Rectal smooth muscle tissue (tissue), 1 donor: ENCODE results near the gene SLC38A1.

ENCODE experiments used
- H3K27ac ChIP-seq: one replicate; pipeline ENCODE4 v1.7.0; 2013; ENCODE audit warnings: low read depth, low read length, inconsistent platforms
- H3K27me3 ChIP-seq: one replicate; pipeline ENCODE4 v1.7.0; 2013; ENCODE audit warnings: low read length; ENCODE audit not compliant: control insufficient read depth, insufficient read depth
- H3K36me3 ChIP-seq: one replicate; pipeline ENCODE4 v1.7.0; 2013; ENCODE audit warnings: low read length; ENCODE audit not compliant: control insufficient read depth, insufficient read depth
- H3K4me1 ChIP-seq: one replicate; pipeline ENCODE4 v1.7.0; 2013; ENCODE audit warnings: low read length; ENCODE audit not compliant: control insufficient read depth, insufficient read depth
- H3K4me3 ChIP-seq: one replicate; pipeline ENCODE4 v1.7.0; 2013; ENCODE audit warnings: low read length
- H3K9ac ChIP-seq: one replicate; pipeline ENCODE4 v1.7.0; 2013; ENCODE audit warnings: low read length

The SLC38A1 gene

GRCh38 chr12:46276756-46277155, 7.9 kb upstream of the SLC38A1 start:
- no peak overlapping the region for H3K4me3 ChIP-seq
- H3K4me1 ChIP-seq: no peaks in the 10 kb centered on the region
- no peaks in the 10 kb centered on the region for H3K36me3 ChIP-seq
- H3K27ac ChIP-seq: no peak overlapping the region
- H3K9ac ChIP-seq: no peak overlapping the region
- no peaks in the 10 kb centered on the region for H3K27me3 ChIP-seq

- no peaks in the 10 kb centered on the region for H3K27me3 ChIP-seq
- no peak overlapping the region for H3K9ac ChIP-seq
- no peaks in the 10 kb centered on the region for H3K4me1 ChIP-seq
- no peak overlapping the region for H3K4me3 ChIP-seq
- no peaks in the 10 kb centered on the region for H3K36me3 ChIP-seq
- H3K27ac ChIP-seq: no peak overlapping the region
These were observed 3.0 kb upstream of the SLC38A1 start for GRCh38 chr12:46271863-46272262.

- no peaks in the 10 kb centered on the region for H3K27me3 ChIP-seq
- peaks cover 5% of the 10 kb centered on the region for H3K4me1 ChIP-seq
- H3K27ac ChIP-seq: peak overlapping the region; percentile 86
- H3K9ac ChIP-seq: peak overlapping the region; percentile 58
- H3K4me3 ChIP-seq: peak overlapping the region; percentile 94
- no peaks in the 10 kb centered on the region for H3K36me3 ChIP-seq
These were observed 792 bp upstream of the SLC38A1 start for GRCh38 chr12:46269429-46270241.

GRCh38 chr12:46267825-46268582, 839 bp downstream of the SLC38A1 start:
- no peaks in the 10 kb centered on the region for H3K36me3 ChIP-seq
- H3K4me1 ChIP-seq: peaks cover 11% of the 10 kb centered on the region
- H3K9ac ChIP-seq: peak overlapping the region; percentile 79
- H3K4me3 ChIP-seq: peak overlapping the region; percentile 94
- no peaks in the 10 kb centered on the region for H3K27me3 ChIP-seq
- peak overlapping the region; percentile 86 for H3K27ac ChIP-seq

GRCh38 chr12:46267575-46267824, 1.3 kb downstream of the SLC38A1 start:
- H3K4me3 ChIP-seq: peak overlapping the region; percentile 94
- H3K4me1 ChIP-seq: peaks cover 11% of the 10 kb centered on the region
- H3K36me3 ChIP-seq: no peaks in the 10 kb centered on the region
- H3K27me3 ChIP-seq: no peaks in the 10 kb centered on the region
- H3K9ac ChIP-seq: no peak overlapping the region
- peak overlapping the region; percentile 86 for H3K27ac ChIP-seq

- Histone ChIP-seq H3K27ac (peak overlapping the region; percentile 86), H3K4me3 (peak overlapping the region; percentile 94), H3K4me1 (peaks cover 11% of the 10 kb centered on the region), H3K27me3 (no peaks in the 10 kb centered on the region), H3K36me3 (no peaks in the 10 kb centered on the region), H3K9ac (peak overlapping the region; percentile 20)
These were observed 1.8 kb downstream of the SLC38A1 start for GRCh38 chr12:46266869-46267574.

- Histone ChIP-seq H3K36me3 (no peaks in the 10 kb centered on the region), H3K27ac (peak overlapping the region; percentile 86), H3K4me1 (peaks cover 13% of the 10 kb centered on the region), H3K27me3 (no peaks in the 10 kb centered on the region), H3K9ac (no peak overlapping the region), H3K4me3 (peak overlapping the region; percentile 94)
These were observed 2.5 kb downstream of the SLC38A1 start for GRCh38 chr12:46266382-46266791.

GRCh38 chr12:46265734-46266133, 3.1 kb downstream of the SLC38A1 start:
- Histone ChIP-seq H3K27ac (no peak overlapping the region), H3K36me3 (no peaks in the 10 kb centered on the region), H3K4me3 (peak overlapping the region; percentile 16), H3K4me1 (peaks cover 15% of the 10 kb centered on the region), H3K27me3 (no peaks in the 10 kb centered on the region), H3K9ac (no peak overlapping the region)

- no peak overlapping the region for H3K4me3 ChIP-seq
- peaks cover 20% of the 10 kb centered on the region for H3K4me1 ChIP-seq
- H3K9ac ChIP-seq: no peak overlapping the region
- H3K36me3 ChIP-seq: no peaks in the 10 kb centered on the region
- H3K27ac ChIP-seq: no peak overlapping the region
- H3K27me3 ChIP-seq: no peaks in the 10 kb centered on the region
These were observed 3.7 kb downstream of the SLC38A1 start for GRCh38 chr12:46265102-46265501.

- H3K36me3 ChIP-seq: no peaks in the 10 kb centered on the region
- H3K4me3 ChIP-seq: no peak overlapping the region
- no peaks in the 10 kb centered on the region for H3K27me3 ChIP-seq
- no peak overlapping the region for H3K27ac ChIP-seq
- H3K9ac ChIP-seq: no peak overlapping the region
- H3K4me1 ChIP-seq: peaks cover 25% of the 10 kb centered on the region
These were observed 4.8 kb downstream of the SLC38A1 start for GRCh38 chr12:46264057-46264456.

- Histone ChIP-seq H3K4me1 (peaks cover 25% of the 10 kb centered on the region), H3K9ac (no peak overlapping the region), H3K27me3 (no peaks in the 10 kb centered on the region), H3K36me3 (no peaks in the 10 kb centered on the region), H3K4me3 (no peak overlapping the region), H3K27ac (no peak overlapping the region)
These were observed 5.5 kb downstream of the SLC38A1 start for GRCh38 chr12:46263140-46264016.

- no peak overlapping the region for H3K27ac ChIP-seq
- H3K27me3 ChIP-seq: no peaks in the 10 kb centered on the region
- H3K4me3 ChIP-seq: no peak overlapping the region
- peaks cover 27% of the 10 kb centered on the region for H3K4me1 ChIP-seq
- H3K9ac ChIP-seq: no peak overlapping the region
- H3K36me3 ChIP-seq: no peaks in the 10 kb centered on the region
These were observed 7.2 kb downstream of the SLC38A1 start for GRCh38 chr12:46261646-46262045.
